Progenitor cell of endocrine pancreas (in vitro differentiated cells): ENCODE measurements around the gene HTR6. TPM values are rescaled to one million over a fixed set of nuclear protein-coding genes. Genes with fewer than 3 reads are reported as not detected.
"Not testable (repeated sequence)": the region's sequence is repeated elsewhere in the genome, so short reads cannot be mapped to it uniquely, and the experiment has no call there.

Source experiments
- DNase-seq: peaks from one replicate; pipeline ENCODE4 v3.0.0; 2021; ENCODE audit warnings: low spot score; ENCODE audit not compliant: unreplicated experiment
- H3K27ac Mint-ChIP-seq: 2 replicates; pipeline ENCODE4 v1.8.0; 2021; ENCODE audit warnings: mild to moderate bottlenecking, moderate library complexity, mixed read lengths
- H3K27me3 Mint-ChIP-seq: 2 replicates; pipeline ENCODE4 v1.8.0; 2021; ENCODE audit warnings: mixed read lengths
- H3K36me3 Mint-ChIP-seq: 2 replicates; pipeline ENCODE4 v1.8.0; 2022; ENCODE audit warnings: mixed read lengths; ENCODE audit not compliant: insufficient read depth
- H3K4me1 Mint-ChIP-seq: 2 replicates; pipeline ENCODE4 v1.8.0; 2021; ENCODE audit warnings: low read depth, mixed read lengths
- H3K4me3 Mint-ChIP-seq: 2 replicates; pipeline ENCODE4 v1.8.0; 2021; ENCODE audit warnings: low read depth, mild to moderate bottlenecking, moderate library complexity, mixed read lengths
- H3K9me3 Mint-ChIP-seq: 2 replicates; pipeline ENCODE4 v1.8.0; 2021; ENCODE audit warnings: low read depth, mixed read lengths
- CTCF ChIP-seq: fragments of 200-600 bp; sonication (generic); IDR thresholded peaks from one replicate; pipeline ENCODE4 v1.5.0; 2021; ENCODE audit warnings: antibody characterized with exemption, mild to moderate bottlenecking; ENCODE audit not compliant: unreplicated experiment
- total RNA-seq: library from RNA; stranded (reverse); gene quantifications from 2 replicates; pipeline ENCODE4 v1.2.1, GENCODE V29; 2021

Gene HTR6
- total RNA-seq, 1 donor from 2014 or later: not detected

GRCh38 chr1:19633106-19633505 is 31.6 kb upstream of the HTR6 start:
- peaks cover 1% of the 10 kb centered on the region for H3K4me1 Mint-ChIP-seq
- no peak for DNase-seq
- no peaks in the 10 kb centered on the region for H3K9me3 Mint-ChIP-seq
- H3K4me3 Mint-ChIP-seq: no peak overlapping the region
- H3K27ac Mint-ChIP-seq: no peak overlapping the region
- no peaks in the 10 kb centered on the region for H3K27me3 Mint-ChIP-seq
- no peak for TF ChIP-seq CTCF
- H3K36me3 Mint-ChIP-seq: peaks cover 1% of the 10 kb centered on the region

GRCh38 chr1:19635064-19635463 is 29.6 kb upstream of the HTR6 start:
- H3K9me3 Mint-ChIP-seq, DNase-seq, H3K27ac Mint-ChIP-seq, H3K36me3 Mint-ChIP-seq, H3K27me3 Mint-ChIP-seq, H3K4me3 Mint-ChIP-seq, H3K4me1 Mint-ChIP-seq: not testable (repeated sequence)

GRCh38 chr1:19635646-19636045 is 29.0 kb upstream of the HTR6 start:
- H3K36me3 Mint-ChIP-seq: no peaks in the 10 kb centered on the region
- H3K4me3 Mint-ChIP-seq: no peak overlapping the region
- peaks cover under 1% of the 10 kb centered on the region for H3K4me1 Mint-ChIP-seq
- DNase-seq: no peak
- H3K27me3 Mint-ChIP-seq: peaks cover 11% of the 10 kb centered on the region
- no peaks in the 10 kb centered on the region for H3K9me3 Mint-ChIP-seq
- no peak for TF ChIP-seq CTCF
- H3K27ac Mint-ChIP-seq: no peak overlapping the region

- no peak for DNase-seq
- Mint-ChIP-seq H3K27ac (no peak overlapping the region), H3K4me3 (no peak overlapping the region), H3K4me1 (no peaks in the 10 kb centered on the region), H3K27me3 (peaks cover 15% of the 10 kb centered on the region), H3K9me3 (no peaks in the 10 kb centered on the region), H3K36me3 (no peaks in the 10 kb centered on the region)
- TF ChIP-seq CTCF: no peak
Measured at GRCh38 chr1:19636065-19636464, 28.6 kb upstream of the HTR6 start.

GRCh38 chr1:19636749-19637148 is 27.9 kb upstream of the HTR6 start:
- not testable (repeated sequence) for H3K27ac Mint-ChIP-seq, H3K36me3 Mint-ChIP-seq, H3K4me1 Mint-ChIP-seq, H3K4me3 Mint-ChIP-seq, H3K9me3 Mint-ChIP-seq, DNase-seq
- H3K27me3 Mint-ChIP-seq: peaks cover 22% of the 10 kb centered on the region

- Mint-ChIP-seq H3K27ac (no peak overlapping the region), H3K9me3 (no peaks in the 10 kb centered on the region), H3K27me3 (peaks cover 30% of the 10 kb centered on the region), H3K4me1 (no peaks in the 10 kb centered on the region), H3K4me3 (no peak overlapping the region), H3K36me3 (no peaks in the 10 kb centered on the region)
- no peak for TF ChIP-seq CTCF
- no peak for DNase-seq
Measured at GRCh38 chr1:19637606-19638005, 27.1 kb upstream of the HTR6 start.

GRCh38 chr1:19639228-19639627 is 25.4 kb upstream of the HTR6 start:
- H3K36me3 Mint-ChIP-seq, H3K4me3 Mint-ChIP-seq, H3K9me3 Mint-ChIP-seq, DNase-seq, H3K4me1 Mint-ChIP-seq, H3K27ac Mint-ChIP-seq: not testable (repeated sequence)
- H3K27me3 Mint-ChIP-seq: peaks cover 41% of the 10 kb centered on the region
